Activated CD8-positive, alpha-beta memory T cell treated with anti-CD3 and anti-CD28 coated beads, Interleukin-2, amount 50 U/mL, for 24 hours (primary cell): ENCODE data around the gene RNF180.

Experiments used
- DNase-seq: peaks from one replicate; pipeline ENCODE4 v3.0.0-alpha.2; 2020; ENCODE audit errors: extremely low read depth

Gene RNF180

GRCh38 chr5:64165500-64166200 lies at the start of gene RNF180:
TSS of gene RNF180 (plus strand) at chr5:64165843. CDS start at chr5:64200808, 34,965 bp downstream.
- DNase-seq = no peak

GRCh38 chr5:64125521-64125920 lies 40.1 kb upstream of the RNF180 start:
- no peak for DNase-seq

- DNase-seq = no peak
Observed at GRCh38 chr5:64126202-64126741, 39.4 kb upstream of the RNF180 start.

- DNase-seq = no peak
Observed at GRCh38 chr5:64140018-64140417, 25.6 kb upstream of the RNF180 start.

GRCh38 chr5:64144425-64145215 lies 21.0 kb upstream of the RNF180 start:
- no peak for DNase-seq

GRCh38 chr5:64145216-64145895 lies 20.3 kb upstream of the RNF180 start:
- DNase-seq = no peak

- DNase-seq = no peak
Observed at GRCh38 chr5:64147379-64147778, 18.3 kb upstream of the RNF180 start.

GRCh38 chr5:64147849-64148441 lies 17.7 kb upstream of the RNF180 start:
- no peak for DNase-seq

GRCh38 chr5:64149268-64149667 lies 16.4 kb upstream of the RNF180 start:
- DNase-seq = no peak

- DNase-seq = no peak
Observed at GRCh38 chr5:64149857-64150521, 15.7 kb upstream of the RNF180 start.

GRCh38 chr5:64156261-64156660 lies 9.4 kb upstream of the RNF180 start:
- DNase-seq = no peak

- no peak for DNase-seq
Observed at GRCh38 chr5:64158827-64159226, 6.8 kb upstream of the RNF180 start.

GRCh38 chr5:64160201-64160600 lies 5.4 kb upstream of the RNF180 start:
- DNase-seq = no peak

- no peak for DNase-seq
Observed at GRCh38 chr5:64161420-64161819, 4.2 kb upstream of the RNF180 start.

GRCh38 chr5:64163135-64163534 lies 2.5 kb upstream of the RNF180 start:
- no peak for DNase-seq

- DNase-seq = no peak
Observed at GRCh38 chr5:64163746-64164145, 1.9 kb upstream of the RNF180 start.

GRCh38 chr5:64164166-64164565 lies 1.5 kb upstream of the RNF180 start:
- DNase-seq = no peak

GRCh38 chr5:64165160-64165499 lies 513 bp upstream of the RNF180 start:
- DNase-seq = no peak

- no peak for DNase-seq
Observed at GRCh38 chr5:64166201-64166959, 737 bp downstream of the RNF180 start.

GRCh38 chr5:64176301-64176700 lies 10.7 kb downstream of the RNF180 start:
- no peak for DNase-seq
